GM18870 (cell line): Measurements from ENCODE around the gene ZNF783.
A peak's percentile ranks its signal among the peaks of the same experiment; 100 is the strongest.
"Not testable (repeated sequence)": the region's sequence is repeated elsewhere in the genome, so short reads cannot be mapped to it uniquely, and the experiment has no call there.

ENCODE experiments used
- ATAC-seq: cut with Tn5 transposase; IDR thresholded peaks from one replicate; pipeline ENCODE4 v1.9.1; 2021; ENCODE audit warnings: moderate library complexity; ENCODE audit not compliant: unreplicated experiment

Gene ZNF783

DNA sequence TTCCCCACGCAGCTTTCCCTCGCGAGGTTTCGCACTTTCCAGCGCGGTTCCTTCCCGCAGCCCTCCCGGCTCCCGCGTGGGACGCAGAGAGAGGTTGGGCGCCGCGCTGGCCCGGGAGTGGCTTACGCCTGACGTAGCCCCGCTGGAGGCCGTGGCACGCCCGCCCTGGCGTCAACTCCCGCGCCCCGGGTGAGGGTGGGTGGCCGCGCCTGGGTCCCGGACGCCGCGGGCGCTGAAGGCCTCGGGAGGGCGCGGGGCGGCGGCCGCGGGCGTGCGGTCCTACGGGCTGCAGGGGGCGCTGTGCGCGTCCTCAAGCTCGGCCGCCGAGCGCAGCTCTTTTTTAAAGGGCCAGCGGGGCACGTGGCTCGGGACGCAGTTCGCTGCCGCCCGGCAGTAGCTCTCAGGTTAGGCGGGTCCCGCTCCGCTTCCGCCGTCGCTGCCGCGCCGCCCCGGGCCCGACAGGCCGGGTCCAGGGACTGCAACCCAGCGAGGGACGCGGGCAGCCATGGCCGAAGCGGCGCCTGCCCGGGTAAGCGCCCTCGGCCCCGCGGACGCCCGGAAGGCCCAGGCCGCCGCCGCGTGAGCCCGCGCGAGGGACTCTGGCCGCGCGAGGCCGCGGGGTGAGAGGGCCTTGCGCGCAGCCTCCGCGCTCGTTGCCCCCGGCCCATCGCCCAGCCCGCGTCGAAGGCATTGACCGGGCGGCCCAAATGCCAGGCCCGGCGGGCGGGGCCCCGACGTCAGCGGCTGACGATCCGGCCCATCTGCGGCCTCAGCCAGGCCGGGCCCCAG is at the start of gene ZNF783:
ZNF783 (plus strand) TSS at position 368 of the 789 bp plus-strand sequence; CDS start at position 506, 138 bp downstream.
- ATAC-seq, result peak; percentile 63

DNA sequence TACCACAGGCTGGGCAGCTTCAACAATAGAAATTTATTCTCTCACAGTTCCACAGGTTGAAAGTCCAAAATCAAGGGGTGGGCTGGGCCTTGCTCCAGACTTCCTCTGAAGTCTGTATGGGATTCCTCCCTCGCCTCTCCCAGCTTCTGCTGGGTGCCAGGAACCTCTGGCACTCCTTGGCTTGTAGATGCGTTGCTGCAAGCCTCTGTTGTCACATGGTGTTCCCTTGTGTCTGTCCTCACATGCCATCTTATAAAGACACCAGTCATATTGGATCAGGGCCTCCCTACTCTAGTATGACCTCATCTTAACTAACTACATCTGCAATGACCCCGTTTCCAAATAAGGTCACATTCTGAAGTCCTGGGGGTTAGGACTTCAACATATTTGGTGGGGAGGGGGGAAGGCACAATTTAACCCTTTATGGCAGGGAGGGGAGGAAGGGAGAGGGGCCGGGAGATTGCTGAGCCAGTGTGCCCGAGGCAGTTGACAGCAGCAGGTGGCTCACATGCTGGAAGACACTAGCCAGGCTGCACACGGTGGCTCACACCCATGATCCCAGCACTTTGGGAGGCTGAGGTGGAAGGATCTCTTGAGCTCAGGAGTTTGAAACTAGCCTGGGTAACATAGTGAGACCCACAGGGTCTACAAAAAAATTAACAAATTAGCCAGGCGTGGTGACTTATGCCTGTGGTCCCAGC is 47.8 kb upstream of the ZNF783 start:
- ATAC-seq, result no peak

GRCh38 chr7:149216402-149216801 is 45.6 kb upstream of the ZNF783 start:
- ATAC-seq, result no peak

- ATAC-seq, result no peak
Observed at GRCh38 chr7:149217570-149217969, 44.4 kb upstream of the ZNF783 start.

- ATAC-seq, result no peak
Observed at GRCh38 chr7:149218469-149219420, 43.3 kb upstream of the ZNF783 start.

GRCh38 chr7:149220534-149220933 is 41.5 kb upstream of the ZNF783 start:
- ATAC-seq, result no peak

- ATAC-seq, result no peak
Observed at GRCh38 chr7:149223176-149223575, 38.8 kb upstream of the ZNF783 start.

- no peak for ATAC-seq
Observed at GRCh38 chr7:149223761-149224160, 38.2 kb upstream of the ZNF783 start.

DNA sequence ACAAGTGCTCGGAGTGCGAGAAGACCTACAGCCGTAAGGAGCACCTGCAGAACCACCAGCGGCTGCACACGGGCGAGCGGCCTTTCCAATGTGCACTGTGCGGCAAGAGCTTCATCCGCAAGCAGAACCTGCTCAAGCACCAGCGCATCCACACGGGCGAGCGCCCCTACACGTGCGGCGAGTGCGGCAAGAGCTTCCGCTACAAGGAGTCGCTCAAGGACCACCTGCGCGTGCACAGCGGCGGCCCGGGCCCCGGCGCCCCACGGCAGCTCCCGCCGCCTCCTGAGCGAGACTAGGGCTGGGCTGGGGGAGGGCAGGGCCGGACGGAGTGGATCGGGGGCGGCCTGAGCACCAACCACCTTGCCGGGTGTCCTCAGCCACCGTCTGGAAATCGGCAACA is 37.6 kb upstream of the ZNF783 start:
- no peak for ATAC-seq

GRCh38 chr7:149225106-149225505 is 36.9 kb upstream of the ZNF783 start:
- ATAC-seq, result no peak

- ATAC-seq, result no peak
Observed at GRCh38 chr7:149225656-149226055, 36.3 kb upstream of the ZNF783 start.

DNA sequence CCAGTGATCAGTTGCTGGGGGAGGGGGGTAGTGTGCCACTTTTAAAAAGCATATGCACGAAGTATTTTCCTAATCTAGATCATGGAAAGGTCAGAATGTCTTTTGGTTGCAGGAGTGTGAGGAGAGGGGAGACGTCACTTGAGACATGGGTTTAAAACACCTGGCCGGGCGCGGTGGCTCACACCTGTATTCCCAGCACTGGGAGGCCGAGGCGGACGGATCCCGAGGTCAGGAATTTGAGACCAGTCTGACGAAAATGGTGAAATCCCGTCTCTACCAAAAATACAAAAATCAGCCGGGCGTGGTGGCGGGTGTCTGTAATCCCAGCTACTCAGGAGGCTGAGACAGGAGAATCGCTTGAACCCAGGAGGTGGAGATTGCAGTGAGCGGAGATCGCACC is 35.6 kb upstream of the ZNF783 start:
- not testable (repeated sequence) for ATAC-seq

DNA sequence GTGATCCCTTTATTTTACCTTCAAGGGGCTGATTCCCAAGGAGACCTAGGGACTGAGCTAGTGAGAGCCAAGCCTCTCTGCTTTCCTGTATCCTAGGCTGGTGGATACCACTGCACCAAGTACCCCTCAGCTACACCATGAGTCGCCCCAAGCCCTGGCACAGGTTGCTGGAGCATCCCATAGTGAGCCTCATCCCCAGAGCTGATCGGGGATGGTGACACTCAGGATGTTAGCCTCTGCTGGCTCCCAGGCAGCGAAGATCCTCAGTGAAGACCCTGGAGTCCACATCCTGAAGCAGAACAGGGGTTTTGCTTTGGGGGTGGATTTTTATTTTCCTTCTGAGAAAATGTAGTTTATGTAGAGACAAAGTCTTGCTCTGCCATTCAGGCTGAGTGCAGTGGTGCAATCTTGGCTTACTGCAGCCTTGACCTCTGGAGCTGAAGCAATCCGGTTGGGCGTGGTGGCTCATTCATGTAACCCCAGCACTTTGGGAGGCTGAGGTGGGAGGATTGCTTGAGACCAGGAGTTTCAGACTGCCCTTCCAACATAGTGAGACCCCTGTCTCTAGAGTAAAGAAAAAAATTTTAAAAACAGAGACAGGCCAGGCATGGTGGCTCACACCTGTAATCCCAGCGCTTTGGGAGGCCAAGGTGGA is 35.0 kb upstream of the ZNF783 start:
- ATAC-seq, result no peak

- no peak for ATAC-seq
Observed at GRCh38 chr7:149228831-149229471, 33.0 kb upstream of the ZNF783 start.

DNA sequence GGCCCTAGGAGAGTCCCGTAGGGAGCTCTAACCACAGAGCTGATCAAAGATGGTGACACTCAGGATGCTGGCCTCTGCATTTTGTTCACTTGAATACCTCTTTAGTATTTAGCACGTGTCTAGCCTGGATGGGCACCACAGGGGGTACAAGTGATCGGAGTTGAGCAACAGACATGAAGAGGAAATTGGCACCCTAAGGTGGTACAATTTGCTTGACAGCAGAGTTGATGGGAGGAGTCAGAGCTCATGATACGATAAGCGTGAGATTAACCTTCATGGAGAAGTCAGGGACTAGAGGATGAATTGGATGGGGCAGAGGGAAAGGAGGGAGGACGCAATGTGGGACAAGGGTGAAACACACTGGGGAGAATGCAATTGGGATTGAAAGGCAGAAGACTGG is 32.5 kb upstream of the ZNF783 start:
- ATAC-seq, result no peak

GRCh38 chr7:149232362-149232761 is 29.6 kb upstream of the ZNF783 start:
- no peak for ATAC-seq

DNA sequence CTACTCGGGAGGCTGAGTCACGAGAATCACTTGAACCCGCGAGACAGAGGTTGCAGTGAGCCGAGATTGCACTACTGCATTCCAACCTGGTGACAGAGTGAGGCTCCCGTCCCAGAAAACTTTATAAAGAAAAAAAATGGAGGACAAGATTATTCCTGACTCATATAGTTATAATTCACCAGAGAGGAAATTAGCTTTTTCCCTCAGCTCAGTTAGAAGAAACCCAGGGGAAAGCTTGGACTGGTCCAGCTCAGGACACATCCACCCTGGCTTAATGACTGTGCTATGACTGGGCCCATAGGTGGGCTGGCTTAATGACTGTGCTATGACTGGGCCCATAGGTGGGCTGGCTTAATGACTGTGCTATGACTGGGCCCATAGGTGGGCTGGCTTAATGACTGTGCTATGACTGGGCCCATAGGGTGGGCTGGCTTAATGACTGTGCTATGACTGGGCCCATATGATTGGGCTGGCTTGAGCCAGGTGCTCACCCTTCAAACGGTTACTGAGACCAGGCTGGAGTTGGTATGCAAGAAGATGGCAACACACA is 28.3 kb upstream of the ZNF783 start:
- not testable (repeated sequence) for ATAC-seq

DNA sequence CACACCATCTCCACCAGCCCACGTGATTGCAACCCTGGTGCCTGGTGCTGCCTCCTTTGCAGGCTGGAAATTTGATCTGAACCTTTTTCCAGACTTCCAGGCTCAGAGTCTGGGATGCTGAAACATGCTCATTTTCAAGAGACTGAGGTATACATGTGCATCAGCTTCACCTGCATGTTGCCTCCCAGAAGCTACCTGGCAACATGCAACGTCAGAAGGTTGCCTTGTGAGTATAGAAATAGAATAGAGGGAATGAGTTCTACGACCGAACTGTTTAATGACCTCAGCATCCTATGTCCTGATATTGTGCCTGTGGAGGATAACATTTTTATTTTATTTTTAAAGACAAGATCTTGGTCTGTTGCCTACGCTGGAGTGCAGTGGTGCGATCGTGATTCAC is 24.5 kb upstream of the ZNF783 start:
- ATAC-seq, result no peak

- ATAC-seq, result no peak
Observed at GRCh38 chr7:149238051-149238450, 23.9 kb upstream of the ZNF783 start.
